ENCODE measurements around the gene LRPAP1. TPM values are rescaled to one million over a fixed set of nuclear protein-coding genes. Genes with fewer than 3 reads are reported as not detected.

LRPAP1 gene
- polyA plus RNA-seq, 1 donor from 2014 or later = 91.1 TPM

GRCh38 chr4:3480528-3481112, 51.6 kb downstream of the LRPAP1 start:
- no peaks in the 10 kb centered on the region for H3K79me2 ChIP-seq (replicated peaks; ENCODE audit: insufficient read depth, low read length)
- H3K27ac ChIP-seq (ENCODE audit: low read length) = no peak overlapping the region

More at GRCh38 chr4:3480528-3481112, 51.6 kb downstream of the LRPAP1 start:
- Histone ChIP-seq H3K9me2 (ENCODE audit: insufficient read depth, low read length) (no peaks in the 10 kb centered on the region), H3K36me3 (ENCODE audit: insufficient read depth, low read length) (no peaks in the 10 kb centered on the region), H3K27me3 (ENCODE audit: insufficient read depth, low read depth, low read length) (no peaks in the 10 kb centered on the region), H4K20me1 (ENCODE audit: insufficient read depth) (no peaks in the 10 kb centered on the region), H3K4me3 (ENCODE audit: low read length) (no peak overlapping the region), H3K9me3 (ENCODE audit: low read length) (no peaks in the 10 kb centered on the region), H2AFZ (ENCODE audit: low read depth, low read length) (no peak overlapping the region), H3K4me2 (ENCODE audit: low read length) (no peak overlapping the region), H3F3A (ENCODE audit: insufficient read depth, low read length, poor library complexity, severe bottlenecking) (no peaks in the 10 kb centered on the region), H3K9ac (ENCODE audit: low read length) (no peak overlapping the region)
- TF ChIP-seq SMC3 (conservative IDR thresholded peaks at IDR 0.05; ENCODE audit: poor library complexity) = peak; percentile 94
- TF ChIP-seq REST (IDR thresholded peaks at IDR 0.05; ENCODE audit: borderline replicate concordance) = no peak
- peak; percentile 94 for TF ChIP-seq CTCF (IDR thresholded peaks at IDR 0.05; ENCODE audit: poor library complexity, severe bottlenecking)
- peak; percentile 88 for TF ChIP-seq RAD21 (conservative IDR thresholded peaks at IDR 0.05)
- no peak for TF ChIP-seq EP300 (conservative IDR thresholded peaks at IDR 0.05; ENCODE audit: poor library complexity, severe bottlenecking)
- TF ChIP-seq MXI1 (conservative IDR thresholded peaks at IDR 0.05; ENCODE audit: poor library complexity, severe bottlenecking) = no peak
- TF ChIP-seq TAF1 (IDR thresholded peaks at IDR 0.05; ENCODE audit: low read depth) = no peak
- no peak for TF ChIP-seq EZH2 (IDR thresholded peaks at IDR 0.05; ENCODE audit: borderline replicate concordance, insufficient read depth, low read length, poor library complexity, severe bottlenecking)
- no peak for TF ChIP-seq POLR2AphosphoS5 (IDR thresholded peaks at IDR 0.05)
